ENCODE measurements around the gene APBB2. TPM values are rescaled to one million over a fixed set of nuclear protein-coding genes. Genes with fewer than 3 reads are reported as not detected.

The APBB2 gene
- total and polyA plus RNA-seq, 8 donors = 42.5 to 94.8 (median 53.8) TPM

- no peak overlapping the region for H3K4me3 ChIP-seq
- no peaks in the 10 kb centered on the region for H3K27me3 ChIP-seq
- no peak for TF ChIP-seq CTCF (IDR thresholded peaks at IDR 0.05)
- H3K9me3 ChIP-seq = no peaks in the 10 kb centered on the region
- no peaks in the 10 kb centered on the region for H3K36me3 ChIP-seq
- ATAC-seq (no peak), DNase-seq (no peak)
- H3K27ac ChIP-seq = peak overlapping the region in 1 of 2 donors; percentile 22
- intact Hi-C loops (cut with DNase I) = no loop called here
- peaks cover 0 to 3% of the 10 kb centered on the region in 2 donors for H3K4me1 ChIP-seq
Measured at GRCh38 chr4:41197495-41197894, 16.8 kb downstream of the APBB2 start.

- Histone ChIP-seq H3K4me3 (no peak overlapping the region), H3K36me3 (no peaks in the 10 kb centered on the region), H3K9me3 (peaks cover 0 to 3% of the 10 kb centered on the region in 2 donors), H3K27me3 (no peaks in the 10 kb centered on the region), H3K4me1 (no peaks in the 10 kb centered on the region), H3K27ac (peak overlapping the region in 1 of 2 donors; percentile 22)
- intact Hi-C loops (cut with DNase I) = no loop called here
- no peak for DNase-seq
- ATAC-seq = peak; percentile 64
- TF ChIP-seq CTCF (IDR thresholded peaks at IDR 0.05) = no peak
Measured at GRCh38 chr4:41196633-41197332, 17.6 kb downstream of the APBB2 start.

- ATAC-seq (no peak), DNase-seq (no peak)
- H3K4me1 ChIP-seq = no peaks in the 10 kb centered on the region
- TF ChIP-seq CTCF (IDR thresholded peaks at IDR 0.05) = no peak
- no peak overlapping the region for H3K4me3 ChIP-seq
- intact Hi-C loops (cut with DNase I) = no loop called here
- no peaks in the 10 kb centered on the region for H3K27me3 ChIP-seq
- no peak overlapping the region for H3K27ac ChIP-seq
- H3K9me3 ChIP-seq = peaks cover 0 to 3% of the 10 kb centered on the region in 2 donors
- H3K36me3 ChIP-seq = no peaks in the 10 kb centered on the region
Measured at GRCh38 chr4:41192136-41192535, 22.2 kb downstream of the APBB2 start.

GRCh38 chr4:41189666-41190065 lies 24.7 kb downstream of the APBB2 start:
- H3K36me3 ChIP-seq = no peaks in the 10 kb centered on the region
- peaks cover 0 to 3% of the 10 kb centered on the region in 2 donors for H3K9me3 ChIP-seq
- H3K27ac ChIP-seq = no peak overlapping the region
- intact Hi-C loops (cut with DNase I) = no loop called here
- ATAC-seq (no peak), DNase-seq (no peak)
- no peaks in the 10 kb centered on the region for H3K27me3 ChIP-seq
- H3K4me3 ChIP-seq = no peak overlapping the region
- peaks cover 9 to 11% of the 10 kb centered on the region in 2 donors for H3K4me1 ChIP-seq
- TF ChIP-seq CTCF (IDR thresholded peaks at IDR 0.05) = no peak

GRCh38 chr4:41189076-41189475 lies 25.3 kb downstream of the APBB2 start:
- Histone ChIP-seq H3K36me3 (no peaks in the 10 kb centered on the region), H3K4me1 (peaks cover 9 to 11% of the 10 kb centered on the region in 2 donors), H3K27ac (no peak overlapping the region), H3K27me3 (no peaks in the 10 kb centered on the region), H3K4me3 (no peak overlapping the region), H3K9me3 (peaks cover 0 to 3% of the 10 kb centered on the region in 2 donors)
- DNase-seq (no peak), ATAC-seq (no peak)
- no peak for TF ChIP-seq CTCF (IDR thresholded peaks at IDR 0.05)
- intact Hi-C loops (cut with DNase I) = no loop called here
